HG03378 (cell line): Measurements from ENCODE around the gene CALCB.

Experiments used
- ATAC-seq: cut with Tn5 transposase; IDR thresholded peaks from one replicate; pipeline ENCODE4 v1.9.1; 2021; ENCODE audit warnings: mild to moderate bottlenecking, moderate library complexity; ENCODE audit not compliant: unreplicated experiment

CALCB gene

GRCh38 chr11:15074206-15075161 is 1.1 kb downstream of the CALCB start:
- ATAC-seq = peak; percentile 94

GRCh38 chr11:15075162-15075526 is 1.8 kb downstream of the CALCB start:
- no peak for ATAC-seq

- ATAC-seq = no peak
Measured at GRCh38 chr11:15091175-15091574, 17.8 kb downstream of the CALCB start.

GRCh38 chr11:15091625-15092024 is 18.2 kb downstream of the CALCB start:
- no peak for ATAC-seq

GRCh38 chr11:15093432-15093831 is 20.0 kb downstream of the CALCB start:
- ATAC-seq = peak; percentile 93

- ATAC-seq = no peak
Measured at GRCh38 chr11:15095736-15096228, 22.4 kb downstream of the CALCB start.

GRCh38 chr11:15097411-15097810 is 24.0 kb downstream of the CALCB start:
- no peak for ATAC-seq

GRCh38 chr11:15099267-15099666 is 25.9 kb downstream of the CALCB start:
- ATAC-seq = no peak

GRCh38 chr11:15101072-15101709 is 27.8 kb downstream of the CALCB start:
- peak; percentile 70 for ATAC-seq

- ATAC-seq = no peak
Measured at GRCh38 chr11:15104166-15104565, 30.8 kb downstream of the CALCB start.

GRCh38 chr11:15106201-15106965 is 33.0 kb downstream of the CALCB start:
- no peak for ATAC-seq

GRCh38 chr11:15107730-15108515 is 34.5 kb downstream of the CALCB start:
- peak; percentile 66 for ATAC-seq

GRCh38 chr11:15108592-15109130 is 35.3 kb downstream of the CALCB start:
- no peak for ATAC-seq

- ATAC-seq = no peak
Measured at GRCh38 chr11:15109602-15110001, 36.2 kb downstream of the CALCB start.

- no peak for ATAC-seq
Measured at GRCh38 chr11:15111215-15111614, 37.8 kb downstream of the CALCB start.

- ATAC-seq = no peak
Measured at GRCh38 chr11:15112131-15112541, 38.7 kb downstream of the CALCB start.

- peak; percentile 95 for ATAC-seq
Measured at GRCh38 chr11:15113381-15113780, 40.0 kb downstream of the CALCB start.

- ATAC-seq = no peak
Measured at GRCh38 chr11:15114501-15115475, 41.4 kb downstream of the CALCB start, which contains the start of gene INSC. INSC (plus strand) TSS chr11:15114923; CDS start chr11:15149175, 34,252 bp downstream.

- no peak for ATAC-seq
Measured at GRCh38 chr11:15115686-15116085, 42.3 kb downstream of the CALCB start.
